Measurements from ENCODE around the gene IPO11. TPM values are rescaled to one million over a fixed set of nuclear protein-coding genes. Genes with fewer than 3 reads are reported as not detected.

The IPO11 gene
- total and polyA plus RNA-seq, 2 experiments from 2014 or later: 18.7 to 64.7 TPM

- no peak for TF ChIP-seq ZNF462 (CRISPR knock-in tag; IDR thresholded peaks at IDR 0.05)
- TF ChIP-seq ZNF331 (CRISPR knock-in tag; IDR thresholded peaks at IDR 0.05; ENCODE audit: low read depth): no peak
- TF ChIP-seq REST (IDR thresholded peaks at IDR 0.05; ENCODE audit: unreplicated experiment): no peak
- TF ChIP-seq POLR2AphosphoS5 (IDR thresholded peaks at IDR 0.05; ENCODE audit: low read depth): no peak
- no peak for TF ChIP-seq STAT1 (IDR thresholded peaks at IDR 0.05; ENCODE audit: unreplicated experiment)
- TF ChIP-seq CREB1 (CRISPR knock-in tag; IDR thresholded peaks at IDR 0.05; ENCODE audit: low read depth): no peak
Observed at GRCh38 chr5:62575489-62575888, 162.9 kb downstream of the IPO11 start (continued).

All from GM23338 (cell line).